NCI-H2196 treated with DMSO at 0.1 percent for 48 hours (cell line): ENCODE measurements around the gene DYRK1A.

Source experiments
- DNase-seq: peaks from one replicate; lab custom pipeline; 2025; ENCODE audit not compliant: unreplicated experiment; lab: John Stamatoyannopoulos, UW

The DYRK1A gene

DNA sequence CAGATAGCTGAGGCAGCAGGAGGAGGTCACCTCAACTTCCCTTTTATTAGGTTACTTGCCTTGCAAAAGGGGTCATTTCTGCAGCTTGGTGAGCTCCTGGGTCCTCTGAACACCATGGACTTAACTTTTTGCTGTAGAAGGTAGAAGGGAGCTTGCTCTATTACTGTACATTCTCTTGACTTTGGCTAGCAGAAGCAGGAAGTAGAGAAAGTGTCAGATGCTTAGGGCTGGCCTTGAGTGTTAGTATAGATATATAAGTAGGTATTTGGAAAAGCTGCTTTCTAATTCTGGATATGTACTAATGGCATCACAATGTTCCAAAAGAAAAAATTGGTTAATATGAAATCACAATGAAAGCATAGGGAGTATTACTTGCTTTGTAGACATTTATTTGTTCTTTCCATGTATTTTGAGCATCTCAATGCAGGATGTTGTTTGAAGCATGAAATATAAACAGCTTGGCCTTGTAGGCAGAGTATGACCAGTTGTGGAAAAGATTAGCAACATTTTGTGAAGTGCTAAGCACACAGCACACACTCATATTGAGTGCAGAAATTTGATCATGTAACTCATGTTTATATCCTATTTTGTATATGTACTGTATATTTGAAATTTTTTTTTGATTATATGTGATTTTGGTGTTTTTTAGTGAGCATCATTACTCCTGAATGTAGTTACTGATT lies 108.8 kb downstream of the DYRK1A start:
- DNase-seq: no peak

DNA sequence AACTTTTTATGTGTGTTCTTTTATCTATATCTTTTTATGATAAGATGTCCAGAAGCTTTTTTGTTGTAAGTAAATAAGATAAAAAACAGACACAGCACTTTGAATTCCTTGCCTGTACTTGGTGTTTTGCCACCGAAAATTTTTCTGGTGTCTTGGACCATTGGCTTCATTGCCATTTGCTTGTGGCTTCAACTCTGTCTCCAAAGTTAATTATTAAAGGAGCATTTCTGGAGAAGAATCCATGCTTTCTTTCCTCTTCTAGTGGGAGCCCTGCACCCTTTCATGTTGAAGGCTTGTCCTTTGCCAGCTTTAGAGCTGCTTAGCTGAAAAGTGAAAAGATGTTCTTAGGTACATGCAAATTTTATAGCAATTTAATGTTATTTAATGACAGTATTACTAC lies 112.2 kb downstream of the DYRK1A start:
- DNase-seq: no peak

DNA sequence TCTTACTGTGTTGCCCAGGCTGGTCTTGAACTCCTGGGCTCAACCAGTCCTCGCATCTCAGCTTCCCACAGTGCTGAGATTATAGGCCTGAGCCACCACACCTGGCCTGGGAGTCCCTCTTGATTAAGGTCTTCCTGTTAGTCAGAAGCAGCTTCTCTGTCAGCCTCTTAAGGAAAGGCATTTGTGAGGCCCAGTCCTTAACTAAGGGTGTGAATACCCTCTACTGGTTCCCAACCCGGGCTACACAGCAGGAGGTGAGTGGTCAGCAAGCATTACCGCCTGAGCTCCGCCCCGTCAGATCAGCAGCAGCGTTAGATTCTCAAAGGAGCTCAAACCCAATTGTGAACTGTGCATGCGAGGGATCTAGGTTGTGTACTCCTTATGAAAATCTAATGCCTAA lies 117.2 kb downstream of the DYRK1A start:
- no peak for DNase-seq

DNA sequence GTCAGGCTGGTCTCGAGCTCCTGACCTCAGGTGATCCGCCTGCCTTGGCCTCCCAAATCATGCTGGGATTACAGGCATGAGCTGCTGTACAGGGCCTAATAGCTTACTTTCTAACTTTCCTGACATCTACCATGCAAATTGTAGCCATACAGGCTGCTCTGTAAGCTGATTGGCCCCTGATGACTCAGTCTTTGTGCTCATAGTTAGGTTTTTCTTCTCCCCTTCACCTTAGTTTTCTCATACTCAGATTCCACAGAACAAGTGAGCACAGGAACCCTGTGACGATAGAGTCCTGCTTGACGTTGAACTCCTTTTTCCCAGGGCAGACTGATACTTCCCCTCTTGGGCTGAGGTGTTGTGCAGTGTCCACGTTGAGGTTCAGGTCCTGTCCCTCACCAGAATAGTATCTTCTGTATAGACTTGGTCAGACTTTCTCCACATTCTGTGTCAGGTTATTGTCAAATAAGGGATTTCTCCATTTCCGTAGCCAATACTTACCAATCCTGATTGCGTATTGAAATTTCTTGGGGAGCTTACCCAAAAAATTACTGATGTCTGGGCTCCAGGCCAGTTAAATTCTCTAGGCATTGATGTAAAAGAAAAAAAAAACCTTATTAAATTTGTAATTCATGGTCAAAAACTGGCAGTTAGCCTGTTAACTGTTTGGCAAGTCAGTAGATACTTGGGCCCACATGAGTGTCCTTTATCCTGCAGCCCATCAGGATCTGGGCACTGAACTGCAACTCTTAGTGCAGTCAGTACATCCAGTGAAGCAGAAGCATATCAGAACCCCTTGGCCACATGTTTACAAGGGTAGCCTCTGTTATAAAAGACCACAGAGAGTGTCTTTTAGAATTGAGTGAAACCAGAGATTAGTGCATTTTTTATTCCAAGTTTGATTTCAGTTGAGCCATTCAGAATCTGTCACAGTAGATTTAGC lies 118.2 kb downstream of the DYRK1A start:
- DNase-seq: no peak

DNA sequence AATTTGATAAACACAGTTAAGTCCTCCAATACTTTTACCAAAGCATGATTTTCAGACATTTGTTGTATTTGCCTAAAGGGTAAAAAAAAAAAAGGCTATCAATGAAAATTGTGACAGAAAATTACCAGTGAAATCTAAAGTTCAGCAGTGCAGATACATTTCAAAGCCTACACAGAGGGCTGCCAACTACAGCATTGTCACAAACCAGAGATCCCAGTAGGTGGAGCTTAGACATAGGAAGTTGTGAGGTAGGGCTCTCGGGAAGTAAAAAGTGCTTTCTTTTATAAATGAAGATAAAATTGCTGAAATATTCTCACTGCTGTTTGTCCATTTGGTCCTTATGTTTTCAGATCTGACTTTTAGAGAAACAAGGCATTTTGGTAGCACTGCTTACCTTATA lies 123.0 kb downstream of the DYRK1A start:
- DNase-seq: no peak

DNA sequence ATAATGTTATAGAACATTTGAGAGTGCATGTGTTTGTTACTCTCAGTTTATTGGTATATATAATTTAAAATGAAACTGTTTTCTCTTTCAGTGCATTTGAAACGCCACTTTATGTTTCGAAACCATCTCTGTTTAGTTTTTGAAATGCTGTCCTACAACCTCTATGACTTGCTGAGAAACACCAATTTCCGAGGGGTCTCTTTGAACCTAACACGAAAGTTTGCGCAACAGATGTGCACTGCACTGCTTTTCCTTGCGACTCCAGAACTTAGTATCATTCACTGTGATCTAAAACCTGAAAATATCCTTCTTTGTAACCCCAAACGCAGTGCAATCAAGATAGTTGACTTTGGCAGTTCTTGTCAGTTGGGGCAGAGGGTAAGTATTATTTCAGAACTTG lies 123.5 kb downstream of the DYRK1A start:
- no peak for DNase-seq

DNA sequence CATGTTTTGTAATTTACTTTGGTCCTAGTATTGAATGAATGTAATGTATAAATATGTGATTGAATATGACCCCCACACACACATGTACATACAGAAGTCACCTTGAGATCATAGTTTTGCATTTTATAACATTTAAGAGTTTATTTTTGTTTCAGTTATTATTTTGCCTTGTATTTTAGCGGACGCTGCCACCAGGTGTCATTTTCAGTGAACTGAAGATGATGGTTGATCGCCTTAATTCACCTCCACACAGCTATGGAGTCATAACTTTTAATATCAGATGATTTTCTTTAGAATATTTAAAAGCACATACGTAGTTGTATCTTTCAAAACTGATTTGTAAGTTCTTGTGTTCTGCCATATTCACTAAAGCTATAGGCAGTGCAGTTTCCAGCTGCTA lies 130.4 kb downstream of the DYRK1A start:
- DNase-seq: no peak

DNA sequence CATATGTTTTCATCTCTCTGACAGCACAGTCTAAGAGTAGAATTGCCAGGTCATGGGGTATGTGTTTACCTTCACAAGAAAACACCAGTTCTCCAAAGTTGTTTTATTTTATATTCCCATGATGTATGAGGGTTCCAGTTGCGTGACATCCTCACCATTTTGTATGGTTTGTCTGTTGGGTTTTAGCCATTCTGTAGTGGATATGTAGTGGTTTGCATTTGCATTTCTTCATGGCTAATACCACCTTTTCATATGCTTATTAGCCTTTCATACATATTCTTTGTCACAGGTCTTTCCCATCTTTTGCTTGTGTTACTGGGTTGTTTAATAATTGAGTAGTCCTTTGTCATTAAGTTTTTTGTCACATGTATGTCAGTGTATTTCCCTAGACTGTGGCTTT lies 132.1 kb downstream of the DYRK1A start:
- DNase-seq: no peak

DNA sequence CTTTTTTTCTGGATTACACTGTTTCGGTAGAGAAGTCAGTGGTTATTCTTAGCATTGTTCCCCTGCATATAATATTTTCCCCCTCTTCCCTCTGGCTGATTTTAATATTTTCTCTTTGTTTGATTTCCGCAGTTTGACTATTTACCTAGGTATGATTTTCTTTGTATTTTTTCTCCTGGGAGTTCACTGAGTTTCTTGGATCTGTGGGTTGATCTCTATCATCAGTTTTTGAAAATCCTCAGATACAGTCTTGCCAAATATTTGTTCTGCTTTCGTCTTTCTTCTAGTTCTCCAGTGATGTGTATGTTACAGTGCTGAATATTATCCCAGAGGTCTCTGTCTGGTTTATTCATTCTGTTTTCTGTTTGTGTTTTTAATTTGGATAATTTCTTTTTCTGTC lies 136.4 kb downstream of the DYRK1A start:
- no peak for DNase-seq

DNA sequence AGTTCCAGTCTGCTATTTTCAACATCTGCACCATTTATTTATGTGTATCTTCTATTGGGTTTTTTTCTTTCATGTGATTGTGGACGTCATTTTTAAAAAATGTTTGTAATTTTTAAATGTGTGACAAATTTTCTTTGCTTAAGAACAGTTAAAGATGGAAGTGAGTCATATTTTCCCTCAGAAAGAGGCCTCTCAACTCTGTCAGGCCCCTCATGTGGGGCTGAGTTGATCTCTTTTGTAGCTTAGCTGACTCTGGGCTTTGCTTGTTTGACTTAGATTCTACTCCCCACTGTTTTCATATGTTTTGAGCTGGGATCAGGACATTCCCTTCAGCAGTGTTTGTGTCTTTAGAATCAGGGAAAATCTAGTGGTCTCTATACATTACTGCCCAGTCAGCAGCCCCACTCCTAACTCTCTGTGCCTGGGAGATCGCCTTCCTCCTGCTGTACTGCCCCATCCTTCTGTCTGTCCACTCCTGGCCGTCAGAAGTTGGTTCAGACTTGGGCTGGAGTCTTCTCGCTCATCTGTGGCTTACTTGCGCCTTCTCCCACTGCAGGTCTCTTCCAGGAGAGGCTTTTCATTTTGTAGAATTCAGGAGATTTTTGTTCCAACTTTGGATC lies 137.4 kb downstream of the DYRK1A start:
- no peak for DNase-seq

DNA sequence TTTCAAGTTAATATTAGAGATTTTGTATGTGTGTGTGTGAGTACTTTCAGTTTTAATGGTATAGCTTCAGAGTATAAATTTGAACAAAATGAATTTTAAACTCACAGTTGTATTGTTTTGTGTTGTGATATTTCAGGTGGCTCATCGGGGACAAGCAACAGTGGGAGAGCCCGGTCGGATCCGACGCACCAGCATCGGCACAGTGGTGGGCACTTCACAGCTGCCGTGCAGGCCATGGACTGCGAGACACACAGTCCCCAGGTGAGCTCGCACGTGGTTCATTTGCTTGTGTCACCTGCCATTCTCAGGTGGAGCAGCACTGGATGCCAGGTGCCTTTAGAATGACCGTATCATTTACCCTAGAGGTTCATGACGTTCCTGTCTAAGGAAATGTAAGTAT lies 139.4 kb downstream of the DYRK1A start:
- no peak for DNase-seq

DNA sequence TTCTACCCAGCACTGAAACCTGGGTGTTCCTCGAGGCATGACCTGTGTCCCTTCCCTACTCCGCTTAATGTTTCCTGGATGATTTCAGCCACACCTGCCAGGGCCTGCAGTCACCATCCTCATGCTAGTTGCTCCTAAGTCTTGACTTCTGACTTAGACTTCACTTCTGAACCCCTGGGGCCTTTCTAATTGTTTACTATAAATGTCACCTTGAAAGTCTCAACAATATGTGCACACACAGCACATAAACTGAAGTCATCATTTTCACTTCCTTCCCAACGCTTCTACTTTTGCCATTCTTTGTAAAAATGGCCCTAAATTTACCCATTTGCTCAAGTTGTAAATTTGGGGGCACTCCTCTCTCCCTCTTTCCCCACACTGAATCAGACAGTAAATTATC lies 141.1 kb downstream of the DYRK1A start:
- DNase-seq: no peak

DNA sequence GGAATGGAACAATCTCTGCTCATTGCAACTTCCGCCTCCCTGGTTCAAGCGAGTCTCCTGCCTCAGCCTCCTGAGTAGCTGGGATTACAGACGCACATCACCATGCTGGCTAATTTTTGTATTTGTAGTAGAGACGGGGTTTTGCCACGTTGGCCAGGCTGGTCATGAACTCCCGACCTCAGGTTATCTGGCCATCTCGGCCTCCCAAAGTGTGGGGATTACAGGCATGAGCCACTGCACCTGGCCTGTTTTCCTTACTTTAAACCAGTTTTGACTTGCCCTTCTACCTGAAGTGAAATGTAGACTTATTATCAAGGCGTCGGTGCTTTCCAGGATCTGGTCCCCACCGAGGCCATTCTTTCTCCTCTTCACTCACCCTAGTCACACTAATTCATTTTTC lies 141.8 kb downstream of the DYRK1A start:
- DNase-seq: no peak

DNA sequence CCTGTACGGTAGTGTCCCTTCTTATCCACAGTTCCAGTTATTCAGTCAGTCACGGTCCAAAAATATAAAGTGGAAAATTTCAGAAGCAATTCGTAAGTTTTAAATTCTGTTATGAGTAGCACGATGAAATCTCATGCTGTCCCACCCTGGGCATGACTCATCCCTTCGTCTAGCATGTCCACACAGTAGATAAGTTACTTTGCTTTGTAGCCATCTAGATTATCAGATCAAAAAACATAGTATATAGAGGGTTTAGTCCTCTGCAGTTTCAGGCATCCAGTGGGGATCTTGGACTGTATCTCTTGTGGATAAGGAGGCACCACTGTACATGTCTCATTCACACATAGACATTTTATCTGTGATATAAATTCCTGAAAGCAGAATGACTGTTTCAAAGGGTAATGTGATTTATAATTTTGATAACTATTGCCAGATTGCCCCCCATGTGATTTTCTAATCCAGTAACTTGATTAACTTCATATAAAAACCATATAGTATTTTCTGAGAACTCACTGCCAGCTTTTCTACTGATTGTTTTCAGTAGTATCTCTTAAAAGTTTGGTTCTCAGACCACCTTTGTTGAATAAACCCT lies 143.3 kb downstream of the DYRK1A start:
- DNase-seq: no peak

DNA sequence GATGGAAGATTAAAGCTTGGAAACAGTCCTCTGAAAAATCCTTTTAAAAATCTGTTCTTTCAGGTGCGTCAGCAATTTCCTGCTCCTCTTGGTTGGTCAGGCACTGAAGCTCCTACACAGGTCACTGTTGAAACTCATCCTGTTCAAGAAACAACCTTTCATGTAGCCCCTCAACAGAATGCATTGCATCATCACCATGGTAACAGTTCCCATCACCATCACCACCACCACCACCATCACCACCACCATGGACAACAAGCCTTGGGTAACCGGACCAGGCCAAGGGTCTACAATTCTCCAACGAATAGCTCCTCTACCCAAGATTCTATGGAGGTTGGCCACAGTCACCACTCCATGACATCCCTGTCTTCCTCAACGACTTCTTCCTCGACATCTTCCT lies 145.3 kb downstream of the DYRK1A start:
- no peak for DNase-seq

DNA sequence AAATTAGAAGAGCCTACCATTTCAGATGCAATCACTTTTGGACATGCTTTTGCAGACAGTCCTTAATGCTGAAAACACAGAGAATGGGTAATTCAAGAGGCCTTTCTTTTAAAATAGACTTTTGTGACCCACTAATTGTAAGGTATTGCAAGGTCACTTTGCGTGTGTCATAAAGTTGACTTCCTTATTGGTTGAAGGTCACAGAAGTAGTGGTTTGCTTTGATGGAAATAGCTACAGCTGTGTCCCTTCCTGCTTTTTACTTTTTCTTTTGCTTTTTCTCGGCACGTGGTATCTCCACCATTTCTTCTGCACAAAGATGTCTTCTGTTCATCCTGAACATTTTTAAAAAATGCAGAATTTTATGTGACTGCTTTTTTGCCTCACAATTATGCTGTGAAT lies 146.8 kb downstream of the DYRK1A start:
- no peak for DNase-seq

DNA sequence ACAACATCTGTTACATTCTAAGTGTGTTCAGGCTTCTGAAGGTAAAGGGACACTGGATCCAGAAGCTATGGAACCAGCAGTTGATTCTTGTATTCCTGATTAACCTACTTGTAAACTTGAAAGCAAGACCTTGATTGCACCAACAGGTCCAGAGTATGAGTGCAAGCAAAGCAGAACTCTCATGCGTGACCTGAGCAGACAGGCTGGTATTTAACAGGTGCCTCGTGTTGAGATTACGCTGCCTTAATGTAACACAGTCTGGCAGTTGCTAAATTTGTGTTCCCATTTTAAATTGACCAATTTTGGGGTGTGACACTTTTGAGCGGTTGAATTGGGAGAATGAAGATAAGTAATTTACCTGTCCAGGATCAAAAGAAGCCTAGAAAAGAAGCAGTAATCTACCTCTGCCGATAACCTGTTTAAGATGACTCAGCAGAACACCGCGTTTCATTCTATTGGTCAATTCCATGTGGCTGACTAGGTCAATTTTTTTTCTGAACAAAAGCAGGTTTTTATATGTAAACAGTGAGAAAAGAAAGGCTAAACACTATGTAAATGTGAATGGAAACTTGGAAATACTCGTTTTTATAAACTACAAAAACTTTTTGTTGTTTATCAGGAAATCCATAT lies 147.6 kb downstream of the DYRK1A start:
- no peak for DNase-seq

DNA sequence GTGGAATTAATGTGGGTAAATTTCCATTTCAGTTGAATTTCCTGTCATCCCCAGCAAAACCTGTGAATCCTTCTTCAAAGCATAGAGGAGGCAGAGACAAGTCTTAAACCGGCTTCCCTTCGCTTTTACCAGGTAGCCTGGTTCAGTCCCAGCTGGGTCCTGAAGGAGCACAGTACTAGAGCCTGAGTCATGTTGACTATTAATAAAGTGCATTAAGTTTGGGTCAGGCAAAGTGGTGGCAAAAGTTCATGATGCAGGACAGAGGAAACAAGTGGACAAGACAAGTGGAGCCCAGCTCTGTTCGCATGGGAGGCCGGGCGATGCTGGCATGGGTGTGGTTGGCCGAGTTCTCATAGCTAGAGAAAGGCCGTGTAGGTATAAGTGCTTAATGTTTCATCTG lies 150.4 kb downstream of the DYRK1A start:
- no peak for DNase-seq

DNA sequence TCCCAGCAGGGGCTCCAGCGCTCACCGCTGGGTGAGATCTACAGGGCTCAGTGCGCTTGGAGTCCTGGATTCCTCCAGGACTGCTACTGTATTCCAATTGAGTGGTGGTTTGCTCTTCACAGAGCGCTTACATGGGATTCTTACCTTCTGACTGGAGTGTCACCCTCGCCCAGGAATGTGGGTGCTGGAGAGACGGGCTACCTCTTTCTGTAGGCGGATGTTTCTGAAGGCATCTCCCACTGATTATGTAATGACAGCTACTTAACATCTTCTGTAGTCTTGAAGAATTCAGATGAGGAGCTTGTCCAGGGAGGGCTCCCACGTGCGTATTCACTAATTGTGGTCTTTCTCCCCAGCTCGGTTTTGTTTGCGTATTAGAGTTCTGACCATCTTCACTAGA lies 154.2 kb downstream of the DYRK1A start:
- DNase-seq: no peak

DNA sequence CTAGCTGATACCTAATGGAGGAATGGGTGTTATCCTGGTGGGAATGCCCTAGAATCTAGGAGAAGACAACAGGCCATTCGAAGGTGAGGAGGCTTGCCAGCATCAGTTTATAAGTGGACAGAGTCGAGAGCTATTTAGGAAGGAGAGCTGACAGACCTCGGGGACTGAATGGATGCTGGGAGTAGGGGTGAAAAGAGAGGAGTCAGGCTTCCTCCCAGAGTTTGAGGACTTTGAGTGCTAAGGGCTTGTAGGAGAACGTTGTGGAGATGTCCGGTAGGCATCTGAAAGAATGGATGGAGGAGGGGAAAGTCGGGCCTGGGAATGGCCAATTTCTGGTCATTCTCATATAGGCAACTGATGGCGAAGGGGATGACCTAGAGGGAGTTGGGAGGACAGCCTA lies 155.1 kb downstream of the DYRK1A start:
- no peak for DNase-seq

DNA sequence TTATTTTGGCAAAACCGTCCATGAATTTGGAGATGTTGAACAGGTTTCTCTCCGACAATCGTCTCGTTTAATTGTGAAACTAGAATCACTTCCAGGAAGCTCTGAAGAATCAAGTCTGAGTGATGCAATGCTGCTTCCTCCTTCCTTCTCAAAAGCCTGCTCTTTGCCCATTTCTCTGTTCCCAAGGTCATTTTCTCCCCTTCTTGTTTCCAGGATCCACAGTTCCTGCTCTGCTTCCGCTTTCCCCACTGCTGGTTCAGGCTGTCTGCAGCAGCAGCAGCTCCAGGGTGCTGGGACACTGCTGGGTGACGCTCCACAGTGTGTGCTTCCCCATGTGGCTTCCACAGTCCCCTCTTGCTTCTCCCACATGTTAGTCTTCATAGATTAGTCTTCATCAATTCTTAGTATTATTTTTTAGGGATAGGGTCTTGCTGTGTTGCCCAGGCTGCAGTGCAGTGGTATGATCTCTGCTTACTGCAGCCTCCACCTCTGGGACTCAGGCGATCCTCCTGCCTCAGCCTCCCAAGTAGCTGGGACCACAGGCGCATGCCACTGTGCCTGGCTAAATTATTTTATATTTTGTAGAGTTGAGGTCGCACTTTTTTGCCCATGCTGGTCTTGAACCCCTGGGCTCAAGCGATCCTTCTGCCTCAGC lies 156.2 kb downstream of the DYRK1A start:
- no peak for DNase-seq
